HCT116 (cell line): ENCODE measurements around the gene CSNK1D.

Experiments
- EZH2 ChIP-seq: fragments of 200-600 bp; sonication (generic); IDR thresholded peaks from 2 replicates; pipeline ENCODE4 v1.6.1; 2017; ENCODE audit warnings: antibody characterized with exemption, mixed run types
- EZH2phosphoT487 ChIP-seq: fragments of 200-600 bp; IDR thresholded peaks from 2 replicates; pipeline ENCODE4 v1.6.1; 2018; ENCODE audit warnings: antibody characterized with exemption, borderline replicate concordance
- JUND ChIP-seq: IDR thresholded peaks from 2 replicates; pipeline ENCODE4 v1.6.1; 2012
- POLR2A ChIP-seq: IDR thresholded peaks from 2 replicates; pipeline ENCODE4 v1.7.0; 2011; ENCODE audit warnings: borderline replicate concordance; ENCODE audit not compliant: insufficient read depth, insufficient read length; ENCODE audit errors: extremely low read depth
- POLR2AphosphoS5 ChIP-seq: IDR thresholded peaks from 2 replicates; pipeline ENCODE4 v1.6.1; 2011; ENCODE audit warnings: mild to moderate bottlenecking, low read depth, low read length, moderate library complexity
- RAD21 ChIP-seq: IDR thresholded peaks from 2 replicates; pipeline ENCODE4 v1.6.1; 2012; ENCODE audit warnings: low read depth, mild to moderate bottlenecking
- SIN3A ChIP-seq: IDR thresholded peaks from 2 replicates; pipeline ENCODE4 v1.6.1; 2012; ENCODE audit warnings: low read depth
- TF ChIP-seq, protein P1 (sequence below), 3 experiments: fragments of 200-600 bp in 1 of 3; sonication (generic) in 1 of 3; IDR thresholded peaks in 2 of 3; conservative IDR thresholded peaks in 1 of 3; 2 replicates each; pipeline ENCODE4 v1.5.1; 2012 to 2017; ENCODE audit warnings: low read depth in 2 of 3, low read length in 2 of 3, antibody characterized with exemption in 1 of 3, borderline replicate concordance in 1 of 3, control low read depth in 1 of 3, mild to moderate bottlenecking in 1 of 3, mixed read lengths in 1 of 3, mixed run types in 1 of 3, moderate library complexity in 1 of 3; ENCODE audit not compliant: insufficient read depth in 1 of 3
- TF ChIP-seq, protein P2 (sequence below): IDR thresholded peaks from 2 replicates; pipeline ENCODE4 v1.6.1; 2012; ENCODE audit warnings: low read depth

DNA sequence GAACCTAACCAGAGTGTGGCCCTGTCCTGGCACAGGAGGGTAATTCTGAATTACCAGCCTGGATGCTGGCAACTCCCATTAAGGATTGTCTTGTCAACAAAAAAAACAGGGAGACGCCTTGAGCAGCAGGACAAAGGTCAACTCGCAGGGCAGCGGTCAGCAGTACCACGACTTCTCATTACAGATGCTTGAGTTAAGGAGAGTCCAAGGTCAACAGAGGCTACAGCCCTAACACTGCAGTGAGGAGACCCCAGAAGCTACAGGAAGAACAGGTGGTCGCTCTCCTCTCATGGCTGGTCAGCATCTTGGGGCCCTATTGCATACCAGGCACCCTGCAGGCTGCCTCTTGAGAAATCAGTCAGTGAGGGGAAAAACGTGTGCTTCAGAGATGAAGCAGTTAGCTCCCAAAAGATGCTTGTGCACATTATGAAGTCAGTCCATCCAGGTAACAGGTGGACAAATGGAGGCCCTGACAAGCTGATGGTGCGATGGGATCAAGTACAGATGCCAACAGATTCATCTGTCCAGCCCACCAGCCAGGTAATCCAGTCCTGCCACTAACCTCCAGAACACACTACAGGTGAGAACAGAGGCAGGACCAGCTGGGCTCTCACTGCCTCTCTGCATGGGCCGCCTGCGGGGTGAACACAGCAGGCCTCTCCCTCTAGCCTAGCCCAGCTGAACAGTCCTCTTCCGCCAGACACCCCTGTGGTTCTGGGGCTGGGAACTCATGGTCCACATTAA, 4.2 kb downstream of the CSNK1D start:
- TF ChIP-seq, protein P1, sequence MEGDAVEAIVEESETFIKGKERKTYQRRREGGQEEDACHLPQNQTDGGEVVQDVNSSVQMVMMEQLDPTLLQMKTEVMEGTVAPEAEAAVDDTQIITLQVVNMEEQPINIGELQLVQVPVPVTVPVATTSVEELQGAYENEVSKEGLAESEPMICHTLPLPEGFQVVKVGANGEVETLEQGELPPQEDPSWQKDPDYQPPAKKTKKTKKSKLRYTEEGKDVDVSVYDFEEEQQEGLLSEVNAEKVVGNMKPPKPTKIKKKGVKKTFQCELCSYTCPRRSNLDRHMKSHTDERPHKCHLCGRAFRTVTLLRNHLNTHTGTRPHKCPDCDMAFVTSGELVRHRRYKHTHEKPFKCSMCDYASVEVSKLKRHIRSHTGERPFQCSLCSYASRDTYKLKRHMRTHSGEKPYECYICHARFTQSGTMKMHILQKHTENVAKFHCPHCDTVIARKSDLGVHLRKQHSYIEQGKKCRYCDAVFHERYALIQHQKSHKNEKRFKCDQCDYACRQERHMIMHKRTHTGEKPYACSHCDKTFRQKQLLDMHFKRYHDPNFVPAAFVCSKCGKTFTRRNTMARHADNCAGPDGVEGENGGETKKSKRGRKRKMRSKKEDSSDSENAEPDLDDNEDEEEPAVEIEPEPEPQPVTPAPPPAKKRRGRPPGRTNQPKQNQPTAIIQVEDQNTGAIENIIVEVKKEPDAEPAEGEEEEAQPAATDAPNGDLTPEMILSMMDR (IDR thresholded peaks at IDR 0.05 in 2 of 3, conservative IDR thresholded peaks at IDR 0.05 in 1 of 3; ENCODE audit: borderline replicate concordance in 1 of 3, insufficient read depth in 1 of 3, low read depth in 2 of 3, low read length in 2 of 3): no peak
- TF ChIP-seq RAD21 (no peak), EZH2phosphoT487 (no peak), POLR2AphosphoS5 (no peak; the same call in 1 of the 2 replicates), POLR2A (no peak), SIN3A (no peak), EZH2 (no peak), JUND (no peak)
- TF ChIP-seq, protein P2, sequence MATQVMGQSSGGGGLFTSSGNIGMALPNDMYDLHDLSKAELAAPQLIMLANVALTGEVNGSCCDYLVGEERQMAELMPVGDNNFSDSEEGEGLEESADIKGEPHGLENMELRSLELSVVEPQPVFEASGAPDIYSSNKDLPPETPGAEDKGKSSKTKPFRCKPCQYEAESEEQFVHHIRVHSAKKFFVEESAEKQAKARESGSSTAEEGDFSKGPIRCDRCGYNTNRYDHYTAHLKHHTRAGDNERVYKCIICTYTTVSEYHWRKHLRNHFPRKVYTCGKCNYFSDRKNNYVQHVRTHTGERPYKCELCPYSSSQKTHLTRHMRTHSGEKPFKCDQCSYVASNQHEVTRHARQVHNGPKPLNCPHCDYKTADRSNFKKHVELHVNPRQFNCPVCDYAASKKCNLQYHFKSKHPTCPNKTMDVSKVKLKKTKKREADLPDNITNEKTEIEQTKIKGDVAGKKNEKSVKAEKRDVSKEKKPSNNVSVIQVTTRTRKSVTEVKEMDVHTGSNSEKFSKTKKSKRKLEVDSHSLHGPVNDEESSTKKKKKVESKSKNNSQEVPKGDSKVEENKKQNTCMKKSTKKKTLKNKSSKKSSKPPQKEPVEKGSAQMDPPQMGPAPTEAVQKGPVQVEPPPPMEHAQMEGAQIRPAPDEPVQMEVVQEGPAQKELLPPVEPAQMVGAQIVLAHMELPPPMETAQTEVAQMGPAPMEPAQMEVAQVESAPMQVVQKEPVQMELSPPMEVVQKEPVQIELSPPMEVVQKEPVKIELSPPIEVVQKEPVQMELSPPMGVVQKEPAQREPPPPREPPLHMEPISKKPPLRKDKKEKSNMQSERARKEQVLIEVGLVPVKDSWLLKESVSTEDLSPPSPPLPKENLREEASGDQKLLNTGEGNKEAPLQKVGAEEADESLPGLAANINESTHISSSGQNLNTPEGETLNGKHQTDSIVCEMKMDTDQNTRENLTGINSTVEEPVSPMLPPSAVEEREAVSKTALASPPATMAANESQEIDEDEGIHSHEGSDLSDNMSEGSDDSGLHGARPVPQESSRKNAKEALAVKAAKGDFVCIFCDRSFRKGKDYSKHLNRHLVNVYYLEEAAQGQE: no peak
